Hematopoietic multipotent progenitor cell treated with erythropoietin and hydrocortisone succinate and interleukin-3 and kit ligand, for 4 days (in vitro differentiated cells): ENCODE measurements around the gene CPA2.
"Not testable (repeated sequence)": the region's sequence is repeated elsewhere in the genome, so short reads cannot be mapped to it uniquely, and the experiment has no call there.

ENCODE experiments used
- DNase-seq: peaks from one replicate; pipeline ENCODE4 v3.0.0-alpha.2; 2015

Gene CPA2

GRCh38 chr7:130266258-130266960, at the start of gene CPA2:
Gene CPA2, plus strand, starts transcription at chr7:130266863. Its CDS starts 19 bp downstream, at chr7:130266882.
- DNase-seq, result no peak

GRCh38 chr7:130218806-130219620, 47.6 kb upstream of the CPA2 start:
- DNase-seq, result no peak

DNA sequence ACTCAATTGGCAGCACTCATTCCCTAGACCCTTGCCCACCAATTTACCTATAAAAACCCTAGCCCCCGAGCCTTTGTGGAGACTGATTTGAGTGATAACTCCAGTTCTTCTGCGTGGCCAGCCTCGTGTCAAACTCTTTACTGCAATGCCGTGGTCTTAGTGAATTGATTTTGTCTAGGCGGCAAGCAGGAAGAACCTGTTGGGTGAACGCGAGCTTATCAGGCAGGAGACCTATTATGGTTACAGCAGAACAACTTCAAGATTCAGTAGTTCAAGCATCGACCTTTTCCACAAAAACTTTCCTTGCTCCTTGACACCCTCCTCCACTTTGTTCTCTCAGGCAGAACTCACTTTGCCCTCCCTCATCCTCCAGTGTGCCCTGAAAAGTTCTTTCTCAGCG, 46.8 kb upstream of the CPA2 start:
- DNase-seq, result no peak

GRCh38 chr7:130221746-130222145, 44.9 kb upstream of the CPA2 start:
- DNase-seq, result no peak

GRCh38 chr7:130223646-130224045, 43.0 kb upstream of the CPA2 start:
- DNase-seq, result no peak

DNA sequence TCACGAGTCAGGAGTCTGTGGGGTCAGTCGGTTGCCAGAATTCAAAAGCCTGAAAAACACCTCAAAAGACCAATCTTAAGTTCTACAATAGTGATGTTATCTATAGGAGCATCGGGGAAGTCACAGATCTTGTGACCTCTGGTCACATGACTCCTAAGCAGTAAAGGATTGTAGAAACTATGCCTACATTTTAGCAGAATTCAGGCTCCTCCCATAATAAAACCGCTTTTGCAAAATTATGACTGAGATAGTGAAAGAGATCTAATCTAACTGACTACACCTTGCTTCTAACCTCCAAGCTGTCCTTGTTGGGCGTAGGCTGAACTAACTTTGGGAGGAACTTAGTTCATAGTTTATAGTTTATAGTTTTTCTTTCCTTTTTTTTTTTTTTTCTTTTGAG, 42.5 kb upstream of the CPA2 start:
- no peak for DNase-seq

DNA sequence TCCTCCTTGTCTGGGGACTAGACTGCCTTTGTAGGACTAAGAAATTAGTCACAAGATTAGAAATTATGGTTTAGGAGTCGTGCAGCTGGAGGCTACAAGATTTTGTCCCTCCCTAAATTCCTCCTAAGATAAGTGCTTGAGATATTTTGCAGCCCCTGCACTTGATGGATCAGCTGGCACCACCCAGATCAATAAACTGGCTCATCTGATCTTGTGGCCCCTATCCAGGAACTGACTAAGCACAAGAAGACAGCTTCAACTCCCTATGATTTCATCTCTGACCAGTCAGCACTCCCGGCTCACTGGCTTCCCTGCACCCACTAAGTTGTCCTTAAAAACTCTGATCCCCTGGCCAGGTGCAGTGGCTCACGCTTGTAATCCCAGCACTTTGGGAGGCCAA, 41.7 kb upstream of the CPA2 start:
- DNase-seq, result not testable (repeated sequence)

- no peak for DNase-seq
These were observed 40.3 kb upstream of the CPA2 start for GRCh38 chr7:130226333-130226732.

DNA sequence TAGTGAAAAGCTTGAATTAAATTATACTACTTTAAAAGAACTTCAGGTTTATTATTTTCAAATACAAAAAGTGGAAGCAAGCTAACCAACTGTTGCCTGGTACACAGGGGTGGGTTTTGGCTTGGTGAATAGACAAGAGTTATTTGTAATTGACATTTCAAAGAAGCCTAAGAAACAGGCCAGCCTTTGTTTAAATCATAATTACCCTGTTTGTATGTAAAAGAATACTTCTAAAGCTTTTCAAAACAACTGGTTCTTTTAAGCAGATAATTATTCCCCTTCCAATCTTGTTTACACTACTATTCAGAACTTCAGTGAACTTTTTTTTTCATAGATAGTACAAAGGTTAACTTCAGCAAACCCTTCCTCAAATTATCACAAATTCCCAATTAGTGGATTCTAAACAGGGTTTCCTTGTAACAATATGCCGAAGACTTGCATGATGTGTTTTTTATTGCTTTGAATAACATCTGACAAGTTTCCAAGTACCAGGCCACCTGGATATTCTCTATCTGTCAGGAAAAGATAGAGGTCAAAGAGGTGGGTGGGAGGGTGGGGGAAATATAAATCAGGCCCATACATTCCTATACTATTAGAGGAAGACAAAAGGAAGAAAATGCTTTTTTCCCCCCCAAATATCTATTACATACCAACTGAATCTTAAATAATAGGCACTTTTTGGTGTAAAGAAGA, 38.6 kb upstream of the CPA2 start:
- no peak for DNase-seq

- DNase-seq, result peak; percentile 27
These were observed 37.7 kb upstream of the CPA2 start for GRCh38 chr7:130228840-130229502.

DNA sequence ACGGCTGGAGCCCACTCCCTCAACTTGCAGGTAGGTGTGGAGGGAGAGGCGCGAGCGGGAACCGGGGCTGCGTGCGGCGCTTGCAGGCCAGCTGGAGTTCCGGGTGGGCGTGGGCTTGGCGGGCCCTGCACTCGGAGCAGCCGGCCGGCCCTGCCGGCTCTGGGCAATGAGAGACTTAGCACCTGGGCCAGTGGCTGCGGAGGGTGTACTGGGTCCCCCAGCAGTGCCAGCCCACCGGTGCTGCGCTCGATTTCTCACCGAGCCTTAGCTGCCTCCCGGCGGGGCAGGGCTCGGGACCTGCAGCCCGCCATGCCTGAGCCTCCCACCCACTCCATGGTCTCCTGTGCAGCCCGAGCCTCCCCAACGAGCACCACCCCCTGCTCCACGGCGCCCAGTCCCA, 36.7 kb upstream of the CPA2 start:
- not testable (repeated sequence) for DNase-seq

- no peak for DNase-seq
These were observed 34.9 kb upstream of the CPA2 start for GRCh38 chr7:130231792-130232191.

DNA sequence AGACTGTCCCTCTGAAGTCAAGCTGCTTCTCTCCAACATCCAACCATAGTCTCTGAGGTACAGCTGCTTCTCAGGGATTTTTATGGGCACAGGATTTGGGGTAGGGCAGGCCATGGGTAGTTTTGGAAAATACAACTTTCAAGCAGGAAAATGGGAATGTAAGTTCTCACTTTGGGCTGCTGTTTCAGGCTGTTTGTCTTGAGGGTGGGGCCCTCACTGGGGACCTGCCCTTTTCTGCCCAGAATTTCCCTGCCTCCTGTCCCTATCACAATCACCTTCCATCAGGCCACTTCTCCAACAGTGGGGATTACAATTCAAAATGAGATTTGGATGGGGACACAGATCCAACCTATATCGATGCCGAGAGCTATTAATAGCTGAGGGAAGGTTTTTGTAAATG, 34.5 kb upstream of the CPA2 start:
- no peak for DNase-seq

DNA sequence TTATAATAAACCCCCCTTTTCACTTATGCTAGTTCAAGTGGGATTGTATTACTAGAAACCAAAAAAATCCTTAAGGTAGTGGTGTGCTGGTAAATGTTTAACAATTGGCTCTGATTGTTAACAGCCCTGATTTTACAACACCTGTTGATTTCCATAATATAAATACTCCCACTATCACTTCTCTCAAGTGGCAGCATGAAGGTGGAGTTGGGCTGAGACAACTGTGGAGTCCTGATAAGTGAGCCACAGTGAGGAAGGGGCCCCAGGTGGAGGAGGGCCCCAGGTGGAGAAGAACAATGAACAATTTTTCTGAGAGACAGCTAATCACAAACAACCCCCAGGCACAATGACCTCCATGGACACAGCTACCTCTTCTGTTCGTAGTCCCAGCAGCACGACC, 32.6 kb upstream of the CPA2 start:
- no peak for DNase-seq

GRCh38 chr7:130236361-130236760, 30.3 kb upstream of the CPA2 start:
- DNase-seq, result not testable (repeated sequence)

- DNase-seq, result no peak
These were observed 26.4 kb upstream of the CPA2 start for GRCh38 chr7:130240240-130240639.

DNA sequence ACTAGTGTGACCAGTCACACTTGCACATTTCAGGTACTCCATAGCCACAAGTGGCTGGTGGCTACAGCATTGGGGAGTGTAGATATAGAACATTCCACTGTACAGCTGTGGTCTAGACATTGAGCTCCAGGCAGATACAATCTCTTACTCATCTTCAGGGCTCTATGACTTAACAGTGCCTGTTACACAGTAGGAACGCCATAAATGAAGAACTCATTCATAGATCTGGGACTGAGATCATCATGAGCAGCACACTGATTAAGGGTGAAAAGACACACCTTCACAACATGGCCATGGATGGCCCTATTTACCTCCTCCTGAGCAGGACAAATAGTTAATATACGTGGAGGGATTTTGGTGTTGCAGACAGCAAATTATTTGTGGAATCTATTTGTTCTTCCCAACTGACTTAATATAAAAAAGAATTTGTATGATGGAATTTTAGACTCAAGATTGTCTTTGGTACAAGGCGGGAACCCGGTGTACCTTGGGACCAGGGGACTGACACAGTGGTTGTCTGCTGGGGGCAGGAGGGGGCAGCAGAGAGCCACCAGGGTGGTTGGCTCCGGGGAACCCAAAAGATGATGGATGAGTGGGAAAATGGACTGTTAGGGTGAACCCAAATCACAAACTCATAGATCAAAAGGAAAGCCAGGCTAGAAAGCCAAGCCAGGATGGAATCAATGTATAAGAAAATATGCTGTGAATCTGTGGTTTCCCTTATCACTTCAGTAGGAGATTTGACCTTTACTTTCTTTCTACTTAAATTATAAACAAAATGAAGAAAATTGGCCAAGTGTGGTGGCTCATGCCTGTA, 24.3 kb upstream of the CPA2 start:
- peak; percentile 71 for DNase-seq

DNA sequence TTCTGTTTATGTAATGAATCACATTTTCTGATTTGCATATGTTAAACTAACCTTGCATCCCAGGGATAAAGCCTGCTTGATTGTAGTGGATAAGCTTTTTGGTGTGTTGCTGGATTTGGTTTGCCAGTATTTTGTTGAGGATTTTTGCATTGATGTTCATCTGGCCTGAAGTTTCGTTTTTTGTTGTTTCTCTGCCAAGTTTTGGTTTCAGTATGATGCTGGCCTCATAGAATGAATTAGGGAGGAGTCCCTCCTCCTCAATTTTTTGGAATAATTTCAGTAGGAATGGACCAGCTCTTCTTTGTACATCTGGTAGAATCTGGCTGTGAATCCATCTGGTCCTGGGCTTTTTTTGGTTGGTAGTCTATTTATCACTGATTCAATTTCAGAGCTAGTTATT, 23.2 kb upstream of the CPA2 start:
- DNase-seq, result not testable (repeated sequence)

GRCh38 chr7:130246491-130246890, 20.2 kb upstream of the CPA2 start:
- not testable (repeated sequence) for DNase-seq

GRCh38 chr7:130248842-130249241, 17.8 kb upstream of the CPA2 start:
- DNase-seq, result not testable (repeated sequence)

GRCh38 chr7:130249626-130250025, 17.0 kb upstream of the CPA2 start:
- DNase-seq, result not testable (repeated sequence)

DNA sequence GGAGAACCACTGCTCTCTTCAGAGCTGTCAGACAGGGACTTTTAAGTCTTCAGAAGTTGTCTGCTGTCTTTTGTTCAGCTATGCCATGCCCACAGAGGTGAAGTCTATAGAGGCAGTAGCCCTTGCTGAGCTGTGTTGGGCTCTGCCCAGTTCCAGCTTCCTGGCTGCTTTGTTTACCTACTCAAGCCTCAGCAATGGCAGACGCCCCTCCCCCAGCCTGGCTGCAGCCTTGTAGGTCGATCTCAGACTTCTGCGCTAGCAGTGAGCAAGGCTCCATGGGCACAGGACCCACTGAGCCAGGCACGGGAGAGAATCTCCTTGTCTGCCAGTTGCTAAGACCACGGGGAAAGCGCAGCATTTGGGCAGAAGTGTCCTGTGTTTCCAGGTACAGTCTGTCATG, 12.1 kb upstream of the CPA2 start:
- DNase-seq, result no peak
